Mucosa of rectum (tissue), 2 donors: ENCODE results near the gene FTSJ1.

ENCODE experiments used
- H3K27ac ChIP-seq, 2 donors: one replicate each; pipeline ENCODE4 v1.7.0; 2013; ENCODE audit warnings: inconsistent platforms in 2 of 2, low read depth in 2 of 2, low read length in 2 of 2
- H3K27me3 ChIP-seq, 2 donors: one replicate each; pipeline ENCODE4 v1.7.0; 2013; ENCODE audit warnings: low read length in 2 of 2; ENCODE audit not compliant: control insufficient read depth in 2 of 2, insufficient read depth in 2 of 2
- H3K36me3 ChIP-seq, 2 donors: one replicate each; pipeline ENCODE4 v1.7.0; 2013; ENCODE audit warnings: low read length in 2 of 2; ENCODE audit not compliant: control insufficient read depth in 2 of 2, insufficient read depth in 2 of 2
- H3K4me1 ChIP-seq, 2 donors: one replicate each; pipeline ENCODE4 v1.7.0; 2013; ENCODE audit warnings: low read length in 2 of 2, mild to moderate bottlenecking in 1 of 2; ENCODE audit not compliant: control insufficient read depth in 2 of 2, insufficient read depth in 2 of 2
- H3K4me3 ChIP-seq, 2 donors: one replicate each; pipeline ENCODE4 v1.7.0; 2013; ENCODE audit warnings: low read length in 2 of 2
- H3K9ac ChIP-seq, 2 donors: one replicate each; pipeline ENCODE4 v1.7.0; 2013; ENCODE audit warnings: low read length in 2 of 2, low read depth in 1 of 2, mild to moderate bottlenecking in 1 of 2
- H3K9me3 ChIP-seq, 2 donors: one replicate each; pipeline ENCODE4 v1.7.0; 2013; ENCODE audit warnings: low read length in 2 of 2; ENCODE audit not compliant: control insufficient read depth in 2 of 2
- donor health status: healthy.
- donor health status: Normal muscosa, but diverticular disease.

FTSJ1 gene

DNA sequence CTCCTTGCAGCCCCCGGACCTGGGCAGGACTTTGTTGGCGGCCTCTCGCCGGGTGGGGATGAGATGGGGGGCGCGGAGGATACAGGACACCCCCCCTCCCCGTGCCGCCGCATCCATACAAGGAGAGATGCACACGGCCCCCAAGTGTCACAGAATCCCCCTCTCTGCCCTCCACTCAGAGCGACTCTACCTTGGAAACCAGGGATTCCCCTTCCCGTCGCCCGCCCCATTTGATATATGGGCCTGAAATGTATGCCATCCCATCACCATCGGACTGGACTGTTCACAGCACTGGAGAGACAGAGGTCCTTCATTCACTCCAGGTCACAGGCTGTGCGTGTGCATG, 33.2 kb downstream of the FTSJ1 start:
- H3K36me3 ChIP-seq = no peaks in the 10 kb centered on the region
- peak overlapping the region; percentile 70 to 76 for H3K9ac ChIP-seq
- H3K9me3 ChIP-seq = no peaks in the 10 kb centered on the region
- peak overlapping the region; percentile 73 to 75 for H3K4me3 ChIP-seq
- peak overlapping the region in 1 of 2 donors; percentile 72 for H3K27ac ChIP-seq
- peaks cover 0 to 4% of the 10 kb centered on the region in 2 donors for H3K4me1 ChIP-seq
- peaks cover 0 to 3% of the 10 kb centered on the region in 2 donors for H3K27me3 ChIP-seq

DNA sequence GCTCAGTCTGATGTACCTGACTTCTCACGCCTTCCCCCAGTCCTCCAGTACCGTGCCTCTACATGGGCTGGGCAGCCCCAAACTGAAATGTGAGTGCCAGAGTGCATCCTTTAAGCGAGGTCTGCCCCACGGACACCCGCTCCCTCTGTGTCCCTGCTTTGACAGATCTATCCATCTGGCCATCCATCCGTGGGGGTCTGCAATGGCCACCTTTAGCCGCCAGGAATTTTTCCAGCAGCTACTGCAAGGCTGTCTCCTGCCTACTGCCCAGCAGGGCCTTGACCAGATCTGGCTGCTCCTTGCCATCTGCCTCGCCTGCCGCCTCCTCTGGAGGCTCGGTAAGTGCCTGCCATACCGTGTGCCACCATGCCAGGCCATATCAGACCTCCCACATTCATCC, 33.6 kb downstream of the FTSJ1 start:
- Histone ChIP-seq H3K27me3 (peaks cover 0 to 3% of the 10 kb centered on the region in 2 donors), H3K4me1 (peaks cover 0 to 4% of the 10 kb centered on the region in 2 donors), H3K36me3 (no peaks in the 10 kb centered on the region), H3K27ac (no peak overlapping the region), H3K9ac (peak overlapping the region; percentile 70 to 76), H3K9me3 (no peaks in the 10 kb centered on the region), H3K4me3 (peak overlapping the region; percentile 73 to 75)

DNA sequence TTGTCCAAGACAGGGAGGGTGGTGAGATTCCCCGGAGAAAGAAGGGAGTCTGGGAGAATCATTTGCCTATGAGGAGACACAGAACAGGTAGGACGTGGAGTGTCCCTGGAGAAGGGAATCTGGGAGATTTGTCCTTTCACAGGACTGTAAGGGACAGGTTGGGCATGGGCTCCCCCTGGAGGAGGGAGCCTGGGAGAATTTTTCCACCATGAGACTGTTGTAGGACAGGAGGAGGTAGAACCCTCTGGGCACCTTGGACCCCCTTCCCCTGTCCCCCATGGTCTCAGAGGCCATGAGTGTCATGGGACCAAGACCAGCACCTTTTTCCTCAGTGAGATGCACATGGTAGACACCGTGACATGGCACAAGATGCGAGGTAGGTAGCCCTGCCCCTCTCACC, 35.6 kb downstream of the FTSJ1 start:
- Histone ChIP-seq H3K4me1 (peaks cover 0 to 4% of the 10 kb centered on the region in 2 donors), H3K9ac (no peak overlapping the region), H3K9me3 (no peaks in the 10 kb centered on the region), H3K27me3 (peaks cover 0 to 3% of the 10 kb centered on the region in 2 donors), H3K36me3 (no peaks in the 10 kb centered on the region), H3K4me3 (no peak overlapping the region), H3K27ac (no peak overlapping the region)

DNA sequence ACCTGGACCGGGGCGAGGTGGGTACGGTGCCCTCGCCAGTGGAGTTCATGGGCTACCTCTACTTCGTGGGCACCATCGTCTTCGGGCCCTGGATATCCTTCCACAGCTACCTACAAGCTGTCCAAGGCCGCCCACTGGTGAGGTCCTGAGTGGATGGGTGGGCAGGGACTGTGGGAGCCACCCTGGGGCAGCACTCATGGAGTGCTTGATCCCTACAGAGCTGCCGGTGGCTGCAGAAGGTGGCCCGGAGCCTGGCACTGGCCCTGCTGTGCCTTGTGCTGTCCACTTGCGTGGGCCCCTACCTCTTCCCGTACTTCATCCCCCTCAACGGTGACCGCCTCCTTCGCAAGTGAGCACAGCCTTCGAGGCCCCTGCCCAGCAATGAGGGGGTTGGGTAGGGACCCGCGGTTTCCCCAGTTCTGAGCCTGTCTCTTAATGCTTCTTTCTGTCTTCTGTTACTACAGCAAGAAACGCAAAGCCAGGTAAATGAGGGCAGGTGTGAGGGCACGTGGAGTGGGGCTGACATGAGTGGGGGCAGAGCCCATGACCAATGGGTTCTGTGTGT, 36.5 kb downstream of the FTSJ1 start:
- Histone ChIP-seq H3K36me3 (no peaks in the 10 kb centered on the region), H3K9me3 (no peaks in the 10 kb centered on the region), H3K9ac (no peak overlapping the region), H3K27ac (no peak overlapping the region), H3K27me3 (peaks cover 0 to 3% of the 10 kb centered on the region in 2 donors), H3K4me3 (no peak overlapping the region), H3K4me1 (peaks cover 0 to 4% of the 10 kb centered on the region in 2 donors)

DNA sequence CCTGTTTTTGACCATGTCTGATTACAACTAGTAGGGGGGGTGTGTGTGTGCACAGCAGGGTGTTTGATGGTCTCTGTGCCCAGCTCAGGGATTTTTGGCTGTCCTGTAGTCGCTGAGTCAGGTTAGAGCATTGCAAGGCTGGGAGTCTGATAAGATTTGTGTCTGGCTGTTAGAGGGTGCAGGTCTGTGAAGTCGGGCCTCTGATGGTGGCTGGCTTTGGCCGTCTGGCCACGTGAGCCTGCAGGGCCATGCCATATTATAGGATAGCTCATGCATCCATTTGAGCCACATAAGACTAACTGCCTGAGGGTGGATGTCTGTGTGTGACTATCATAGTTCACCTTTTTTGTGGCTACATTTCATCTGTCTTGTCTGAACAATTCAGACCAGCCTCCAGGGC, 37.7 kb downstream of the FTSJ1 start:
- H3K4me1 ChIP-seq = peaks cover 0 to 4% of the 10 kb centered on the region in 2 donors
- no peak overlapping the region for H3K27ac ChIP-seq
- H3K36me3 ChIP-seq = no peaks in the 10 kb centered on the region
- no peak overlapping the region for H3K4me3 ChIP-seq
- peaks cover 0 to 3% of the 10 kb centered on the region in 2 donors for H3K27me3 ChIP-seq
- no peaks in the 10 kb centered on the region for H3K9me3 ChIP-seq
- no peak overlapping the region for H3K9ac ChIP-seq

DNA sequence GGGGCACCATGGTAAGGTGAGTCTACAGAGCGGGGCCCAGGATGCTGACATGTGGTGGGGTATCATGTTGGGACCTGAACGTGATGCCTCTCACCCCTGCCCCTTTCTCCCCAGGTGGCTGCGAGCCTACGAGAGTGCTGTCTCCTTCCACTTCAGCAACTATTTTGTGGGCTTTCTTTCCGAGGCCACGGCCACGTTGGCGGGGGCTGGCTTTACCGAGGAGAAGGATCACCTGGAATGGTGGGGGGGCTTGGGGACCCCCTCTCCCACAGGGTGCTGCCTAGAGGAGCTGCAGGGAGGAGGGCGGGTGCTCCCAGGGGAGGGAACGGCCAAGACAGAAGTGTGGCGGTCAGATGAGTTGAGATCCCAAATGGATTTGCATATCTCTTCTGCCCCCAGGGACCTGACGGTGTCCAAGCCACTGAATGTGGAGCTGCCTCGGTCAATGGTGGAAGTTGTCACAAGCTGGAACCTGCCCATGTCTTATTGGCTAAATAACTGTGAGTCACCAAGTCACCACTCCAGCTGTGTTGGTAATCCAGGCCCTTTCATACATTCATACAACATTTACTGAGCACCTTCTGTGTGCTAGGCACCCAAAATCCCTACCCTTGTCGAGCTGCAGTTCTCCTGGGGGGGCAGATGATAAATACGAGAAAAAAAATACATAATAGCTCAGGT, 38.3 kb downstream of the FTSJ1 start:
- peaks cover 0 to 3% of the 10 kb centered on the region in 2 donors for H3K27me3 ChIP-seq
- H3K9ac ChIP-seq = no peak overlapping the region
- H3K9me3 ChIP-seq = no peaks in the 10 kb centered on the region
- no peak overlapping the region for H3K4me3 ChIP-seq
- no peaks in the 10 kb centered on the region for H3K36me3 ChIP-seq
- H3K4me1 ChIP-seq = peaks cover 0 to 4% of the 10 kb centered on the region in 2 donors
- H3K27ac ChIP-seq = no peak overlapping the region

DNA sequence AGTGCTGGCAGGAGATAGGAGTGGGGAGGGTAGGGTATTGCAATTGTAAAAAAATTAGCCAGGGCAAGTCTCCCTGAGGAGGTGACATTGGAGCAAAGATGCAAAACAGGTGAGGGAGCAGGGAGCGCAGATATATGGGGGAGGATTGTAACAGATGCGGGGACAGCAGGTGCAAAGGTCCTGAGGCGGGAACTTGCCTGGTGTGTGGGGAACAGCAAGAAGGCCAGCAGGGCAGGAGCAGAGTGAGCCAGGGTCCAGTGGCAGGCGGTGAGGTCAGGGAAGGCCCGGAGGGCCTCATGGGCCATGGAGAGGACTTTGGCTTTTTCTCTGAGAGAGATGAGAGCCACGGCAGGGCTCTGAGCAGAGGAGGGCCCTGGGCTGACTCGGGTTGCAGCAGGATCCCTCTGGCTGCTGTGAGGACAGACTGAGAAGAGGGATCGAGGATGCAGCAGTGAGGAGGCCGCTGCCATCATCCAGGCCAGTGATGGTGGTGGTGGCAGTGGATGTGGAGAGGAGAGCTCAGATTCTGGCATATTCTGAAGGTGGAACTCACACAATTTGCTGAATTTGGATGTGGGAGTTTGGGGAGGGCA, 39.0 kb downstream of the FTSJ1 start:
- Histone ChIP-seq H3K27ac (no peak overlapping the region), H3K36me3 (no peaks in the 10 kb centered on the region), H3K9me3 (no peaks in the 10 kb centered on the region), H3K27me3 (peaks cover 0 to 3% of the 10 kb centered on the region in 2 donors), H3K9ac (no peak overlapping the region), H3K4me1 (no peaks in the 10 kb centered on the region), H3K4me3 (no peak overlapping the region)

DNA sequence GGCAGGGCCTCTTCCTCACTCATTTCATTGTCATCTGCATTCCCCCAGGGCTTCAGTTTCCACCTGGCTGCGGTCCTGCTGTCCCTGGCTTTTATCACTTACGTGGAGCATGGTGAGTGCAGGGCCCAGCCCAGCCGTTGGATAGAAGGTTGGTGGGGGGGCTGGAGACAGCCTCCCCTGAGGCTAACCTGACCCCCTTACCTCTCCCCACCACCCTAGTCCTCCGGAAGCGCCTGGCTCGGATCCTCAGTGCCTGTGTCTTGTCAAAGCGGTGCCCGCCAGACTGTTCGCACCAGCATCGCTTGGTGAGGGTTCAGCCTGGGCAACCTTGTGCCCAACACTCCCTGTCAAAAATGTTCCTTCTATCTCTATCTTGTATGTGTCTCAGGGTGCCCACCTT, 39.8 kb downstream of the FTSJ1 start:
- Histone ChIP-seq H3K9ac (no peak overlapping the region), H3K27me3 (peaks cover 0 to 3% of the 10 kb centered on the region in 2 donors), H3K4me3 (no peak overlapping the region), H3K4me1 (no peaks in the 10 kb centered on the region), H3K27ac (no peak overlapping the region), H3K9me3 (no peaks in the 10 kb centered on the region), H3K36me3 (no peaks in the 10 kb centered on the region)

DNA sequence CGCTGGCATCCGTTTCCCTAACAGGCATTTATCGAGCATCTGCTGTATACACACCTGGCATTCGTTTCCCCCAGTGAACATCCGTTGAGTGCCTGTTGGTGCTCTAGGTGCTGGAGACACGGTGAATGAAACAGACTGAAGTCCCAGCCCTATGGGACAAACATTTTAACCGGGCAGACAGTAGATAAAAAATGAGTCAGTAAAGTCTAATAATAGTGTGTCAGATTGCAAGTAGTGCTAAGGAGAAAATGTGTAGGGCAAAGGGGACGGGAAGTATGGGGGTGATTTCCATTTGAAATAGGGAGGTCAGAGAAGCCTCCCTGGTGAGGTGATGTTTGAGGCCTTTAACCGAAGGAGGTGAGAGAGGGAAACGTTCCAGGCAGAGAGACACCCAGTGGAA, 40.3 kb downstream of the FTSJ1 start:
- Histone ChIP-seq H3K36me3 (no peaks in the 10 kb centered on the region), H3K9me3 (no peaks in the 10 kb centered on the region), H3K27ac (no peak overlapping the region), H3K27me3 (peaks cover 0 to 3% of the 10 kb centered on the region in 2 donors), H3K4me1 (peaks cover 3 to 4% of the 10 kb centered on the region in 2 donors), H3K9ac (no peak overlapping the region), H3K4me3 (no peak overlapping the region)

DNA sequence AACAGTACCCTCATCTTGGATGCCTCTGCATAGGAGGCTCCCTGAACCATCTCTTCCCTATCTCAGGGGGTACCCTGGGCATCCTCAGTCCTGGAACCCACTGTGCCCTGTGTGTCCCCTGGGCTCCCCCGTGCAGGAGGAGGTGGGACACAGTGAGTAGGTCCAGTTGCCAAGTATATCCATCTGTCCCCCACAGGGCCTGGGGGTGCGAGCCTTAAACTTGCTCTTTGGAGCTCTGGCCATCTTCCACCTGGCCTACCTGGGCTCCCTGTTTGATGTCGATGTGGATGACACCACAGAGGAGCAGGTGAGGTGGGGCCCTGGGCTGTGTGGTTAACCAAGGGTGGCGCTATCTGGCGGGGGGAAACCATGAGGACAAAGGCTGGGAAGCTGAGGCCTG, 41.0 kb downstream of the FTSJ1 start:
- Histone ChIP-seq H3K4me1 (peaks cover 3 to 4% of the 10 kb centered on the region in 2 donors), H3K27me3 (peaks cover 0 to 3% of the 10 kb centered on the region in 2 donors), H3K4me3 (no peak overlapping the region), H3K9me3 (no peaks in the 10 kb centered on the region), H3K9ac (no peak overlapping the region), H3K36me3 (no peaks in the 10 kb centered on the region), H3K27ac (no peak overlapping the region)
